ENCODE measurements around the gene SAP25. TPM values are rescaled to one million over a fixed set of nuclear protein-coding genes. Genes with fewer than 3 reads are reported as not detected.

Gene SAP25
- 0.20 TPM in 1 of 2 replicates, not detected in the other for total RNA-seq

GRCh38 chr7:100573691-100574361 is at the start of gene SAP25:
Gene SAP25, minus strand, starts transcription at chr7:100573900. Its CDS starts 158 bp downstream, at chr7:100573742.

GRCh38 chr7:100611983-100612729 is 38.5 kb upstream of the SAP25 start, which contains the start of gene MOSPD3:
Gene MOSPD3, plus strand, starts transcription at chr7:100612540. Its CDS starts 252 bp downstream, at chr7:100612792.

GRCh38 chr7:100586266-100587025 is 12.7 kb upstream of the SAP25 start, which contains the start of gene FBXO24:
Gene FBXO24, plus strand, starts transcription at chr7:100586328. Its CDS starts 298 bp downstream, at chr7:100586626.

GRCh38 chr7:100585511-100586265 is 12.0 kb upstream of the SAP25 start, which contains the start of gene LRCH4:
Gene LRCH4, minus strand, starts transcription at chr7:100586129. Its CDS starts 29 bp downstream, at chr7:100586100.

GRCh38 chr7:100538654-100539435 is 34.9 kb downstream of the SAP25 start, which contains the start of gene AGFG2:
Gene AGFG2, plus strand, starts transcription at chr7:100539203. Its CDS starts 144 bp downstream, at chr7:100539347.

Small RNAs within 50 kb of the gene (small RNA-seq; reads per million reads assigned to genes)
- gene RN7SL416P (not detected), gene SAP25 (not detected)

Other genes with a start within 250 kb of the SAP25 start
- gene PILRB, start 215.8 kb downstream of the SAP25 start, total RNA-seq: 7.7 and 11.5 TPM in 2 replicates
- under 0.01 and 0.39 TPM in 2 replicates for gene PILRA, start 200.4 kb downstream of the SAP25 start, total RNA-seq
- gene ZCWPW1, start 145.2 kb downstream of the SAP25 start, total RNA-seq: 0.59 and 1.5 TPM in 2 replicates
- 36.4 and 56.1 TPM in 2 replicates for gene MEPCE, start 144.1 kb downstream of the SAP25 start, total RNA-seq
- gene PPP1R35, start 137.4 kb downstream of the SAP25 start, total RNA-seq: 10.7 and 19.2 TPM in 2 replicates
- gene SPACDR, start 109.6 kb downstream of the SAP25 start, total RNA-seq: 0.37 and 0.78 TPM in 2 replicates
- gene TSC22D4, start 94.7 kb downstream of the SAP25 start, total RNA-seq: 27.9 and 45.0 TPM in 2 replicates
- gene NYAP1, start 90.0 kb downstream of the SAP25 start, total RNA-seq: 1.5 and 2.0 TPM in 2 replicates
- 8.8 and 19.4 TPM in 2 replicates for gene AGFG2, start 34.7 kb downstream of the SAP25 start, total RNA-seq
- 8.5 and 11.9 TPM in 2 replicates for gene LRCH4, start 12.2 kb upstream of the SAP25 start, total RNA-seq
- gene FBXO24, start 12.4 kb upstream of the SAP25 start, total RNA-seq: 0.37 and 0.59 TPM in 2 replicates
- gene PCOLCE, start 28.5 kb upstream of the SAP25 start, total RNA-seq: 145 and 178 TPM in 2 replicates
- 6.3 and 7.0 TPM in 2 replicates for gene MOSPD3, start 38.6 kb upstream of the SAP25 start, total RNA-seq
- gene TFR2, start 67.7 kb upstream of the SAP25 start, total RNA-seq: under 0.01 and 0.20 TPM in 2 replicates
- not detected in 2 replicates for gene ACTL6B, start 82.5 kb upstream of the SAP25 start, total RNA-seq
- 82.3 and 108 TPM in 2 replicates for gene GNB2, start 99.8 kb upstream of the SAP25 start, total RNA-seq
- gene GIGYF1, start 120.3 kb upstream of the SAP25 start, total RNA-seq: 16.2 and 22.9 TPM in 2 replicates
- 52.2 and 52.8 TPM in 2 replicates for gene POP7, start 132.2 kb upstream of the SAP25 start, total RNA-seq
- not detected in 2 replicates for gene EPO, start 146.6 kb upstream of the SAP25 start, total RNA-seq
- not detected in 2 replicates for gene ZAN, start 159.7 kb upstream of the SAP25 start, total RNA-seq

Measured in subcutaneous preadipocyte (primary cell).